AG04449 (cell line): Measurements from ENCODE around the gene NHERF1.

Source experiments
- CTCF ChIA-PET: fragments of 350-600 bp; formaldehyde crosslinking; extraction: SDS; loops from one replicate; lab custom pipeline; 2021; ENCODE audit warnings: antibody characterized with exemption; lab: Yijun Ruan, JAX
- POLR2A ChIA-PET: fragments of 400-600, 350-600 bp; formaldehyde crosslinking; extraction: SDS; loops from one replicate; lab custom pipeline; 2020; ENCODE audit warnings: antibody characterized with exemption, inconsistent platforms; lab: Yijun Ruan, JAX
- DNase-seq: peaks from one replicate; pipeline ENCODE4 v3.0.0-alpha.2; 2010; ENCODE audit warnings: low read depth, low spot score
- H3K4me3 ChIP-seq: 2 replicates; pipeline ENCODE4 v1.5.1; 2011; ENCODE audit warnings: low read depth, mild to moderate bottlenecking, control low read depth, low read length
- TF ChIP-seq, protein P1 (sequence below): IDR thresholded peaks from one replicate; pipeline ENCODE4 v1.5.1; 2011; ENCODE audit warnings: mild to moderate bottlenecking, moderate library complexity, low read length, control low read depth, inconsistent platforms; ENCODE audit not compliant: insufficient read depth; ENCODE audit errors: missing control alignments

Gene NHERF1

GRCh38 chr17:74763565-74764387 is 15.3 kb downstream of the NHERF1 start:
- TF ChIP-seq, protein P1, sequence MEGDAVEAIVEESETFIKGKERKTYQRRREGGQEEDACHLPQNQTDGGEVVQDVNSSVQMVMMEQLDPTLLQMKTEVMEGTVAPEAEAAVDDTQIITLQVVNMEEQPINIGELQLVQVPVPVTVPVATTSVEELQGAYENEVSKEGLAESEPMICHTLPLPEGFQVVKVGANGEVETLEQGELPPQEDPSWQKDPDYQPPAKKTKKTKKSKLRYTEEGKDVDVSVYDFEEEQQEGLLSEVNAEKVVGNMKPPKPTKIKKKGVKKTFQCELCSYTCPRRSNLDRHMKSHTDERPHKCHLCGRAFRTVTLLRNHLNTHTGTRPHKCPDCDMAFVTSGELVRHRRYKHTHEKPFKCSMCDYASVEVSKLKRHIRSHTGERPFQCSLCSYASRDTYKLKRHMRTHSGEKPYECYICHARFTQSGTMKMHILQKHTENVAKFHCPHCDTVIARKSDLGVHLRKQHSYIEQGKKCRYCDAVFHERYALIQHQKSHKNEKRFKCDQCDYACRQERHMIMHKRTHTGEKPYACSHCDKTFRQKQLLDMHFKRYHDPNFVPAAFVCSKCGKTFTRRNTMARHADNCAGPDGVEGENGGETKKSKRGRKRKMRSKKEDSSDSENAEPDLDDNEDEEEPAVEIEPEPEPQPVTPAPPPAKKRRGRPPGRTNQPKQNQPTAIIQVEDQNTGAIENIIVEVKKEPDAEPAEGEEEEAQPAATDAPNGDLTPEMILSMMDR: no peak
- ChIA-PET CTCF (interaction anchor here (0.8 to 2.2 kb wide), 6 partner anchors 7 to 19 kb away, joined by 3 to 14 read pairs (median 6); partner anchors contain the start of gene NAT9), POLR2A (no interaction called here)
- no peak overlapping the region for H3K4me3 ChIP-seq
- DNase-seq: no peak

- TF ChIP-seq, protein P1: no peak
- POLR2A ChIA-PET: no interaction called here
- CTCF ChIA-PET: interaction anchor here (0.8 kb wide), 2 partner anchors 20 to 26 kb away, joined by 3 read pairs; no protein-coding TSS in a partner anchor
Measured at GRCh38 chr17:74764751-74765286, 16.4 kb downstream of the NHERF1 start.

DNA sequence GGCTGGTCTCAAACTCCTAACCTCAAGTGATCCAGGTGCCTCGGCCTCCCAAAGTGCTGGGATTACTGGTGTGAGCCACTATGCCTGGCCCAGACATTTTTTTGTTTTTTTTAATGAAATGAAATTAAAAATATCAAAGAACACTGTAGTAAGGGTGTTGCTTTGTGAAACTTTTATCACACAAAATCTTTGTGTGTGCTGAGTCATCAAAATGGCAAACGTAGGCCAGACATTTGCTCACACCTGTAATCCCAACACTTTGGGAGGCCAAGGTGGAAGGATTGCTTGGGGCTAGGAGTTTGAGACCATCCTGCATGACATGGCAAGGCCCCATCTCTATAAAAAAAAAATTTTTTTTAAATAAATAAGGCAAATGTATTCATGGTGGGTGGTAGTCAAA is 18.0 kb downstream of the NHERF1 start:
- POLR2A ChIA-PET: interaction anchor here (0.8 to 1.3 kb wide), 2 partner anchors 10 to 17 kb away, joined by 3 to 4 read pairs; no protein-coding TSS in a partner anchor
- TF ChIP-seq, protein P1: no peak
- no peak for DNase-seq

More at GRCh38 chr17:74764751-74765286, 16.4 kb downstream of the NHERF1 start:
- H3K4me3 ChIP-seq: no peak overlapping the region
- DNase-seq: no peak

DNA sequence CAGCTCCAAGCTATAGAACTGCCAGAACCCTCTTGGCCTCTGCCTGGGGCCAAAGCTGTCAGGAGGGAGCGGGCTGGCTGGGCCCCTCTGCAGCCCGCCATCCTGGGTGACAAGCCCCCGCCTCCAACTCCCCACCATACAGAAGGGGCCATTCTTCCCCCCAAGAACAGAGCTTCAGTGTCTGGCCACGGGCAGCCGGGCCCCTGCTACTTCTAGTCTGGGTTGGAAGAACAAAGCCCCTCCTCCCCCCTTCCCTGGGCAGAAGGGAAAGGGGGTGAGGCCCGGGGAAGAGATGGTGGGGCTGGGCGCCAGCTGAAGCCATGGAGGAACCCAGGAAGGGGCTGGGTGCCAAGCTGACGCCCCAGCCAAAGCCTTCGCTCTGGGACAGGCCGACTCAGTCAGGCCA is 18.7 kb downstream of the NHERF1 start:
- ChIA-PET CTCF (interaction anchor here (1.3 to 2.3 kb wide), 4 partner anchors 10 to 98 kb away, joined by 4 to 7 read pairs (median 4); no protein-coding TSS in a partner anchor), POLR2A (interaction anchor here (0.8 to 1.3 kb wide), 2 partner anchors 10 to 17 kb away, joined by 3 to 4 read pairs; no protein-coding TSS in a partner anchor)
- H3K4me3 ChIP-seq: no peak overlapping the region
- no peak for DNase-seq
- TF ChIP-seq, protein P1: no peak

More for the DNA sequence above, 18.0 kb downstream of the NHERF1 start:
- CTCF ChIA-PET: interaction anchor here (1.3 to 2.3 kb wide), 3 partner anchors 9 to 99 kb away, joined by 4 to 7 read pairs (median 4); no protein-coding TSS in a partner anchor
- H3K4me3 ChIP-seq: no peak overlapping the region

DNA sequence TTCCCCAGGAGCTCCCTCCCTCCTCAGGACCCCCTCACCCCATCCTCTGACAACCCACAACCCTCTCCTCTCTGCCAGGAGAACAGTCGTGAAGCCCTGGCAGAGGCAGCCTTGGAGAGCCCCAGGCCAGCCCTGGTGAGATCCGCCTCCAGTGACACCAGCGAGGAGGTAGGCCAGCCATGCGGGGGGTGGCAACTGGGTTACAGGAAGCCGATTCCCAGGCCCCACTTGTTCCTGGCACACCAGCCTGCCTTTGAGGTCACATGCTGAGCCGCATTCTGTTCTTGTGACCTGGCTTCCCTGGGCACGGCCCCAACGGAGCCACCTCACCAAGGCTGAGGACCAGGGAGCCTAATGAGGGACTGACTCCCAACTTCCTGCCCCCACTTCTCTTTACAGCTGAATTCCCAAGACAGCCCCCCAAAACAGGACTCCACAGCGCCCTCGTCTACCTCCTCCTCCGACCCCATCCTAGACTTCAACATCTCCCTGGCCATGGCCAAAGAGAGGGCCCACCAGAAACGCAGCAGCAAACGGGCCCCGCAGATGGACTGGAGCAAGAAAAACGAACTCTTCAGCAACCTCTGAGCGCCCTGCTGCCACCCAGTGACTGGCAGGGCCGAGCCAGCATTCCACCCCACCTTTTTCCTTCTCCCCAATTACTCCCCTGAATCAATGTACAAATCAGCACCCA is 19.8 kb downstream of the NHERF1 start:
- CTCF ChIA-PET: interaction anchor here (1.3 to 2.3 kb wide), 5 partner anchors 11 to 97 kb away, joined by 3 to 7 read pairs (median 4); no protein-coding TSS in a partner anchor
- TF ChIP-seq, protein P1: no peak
- no peak overlapping the region for H3K4me3 ChIP-seq
- no peak for DNase-seq
- POLR2A ChIA-PET: interaction anchor here (1.4 kb wide), 1 partner anchor 8 kb away, joined by 4 read pairs; the partner anchor contains the start of gene NAT9
